HEK293 (cell line): ENCODE data around the gene NOL4L.
A peak's percentile ranks its signal among the peaks of the same experiment; 100 is the strongest.

Experiments used
- GLIS1 ChIP-seq: fragments of 450-650 bp; formaldehyde crosslinking; IDR thresholded peaks from 2 replicates; pipeline ENCODE4 v1.5.1; 2016; ENCODE audit warnings: missing biosample characterization, missing genetic modification characterization
- HOXA7 ChIP-seq: sonication (generic); formaldehyde crosslinking; IDR thresholded peaks from 2 replicates; pipeline ENCODE4 v1.8.1; 2022; ENCODE audit warnings: missing genetic modification reagents, borderline replicate concordance
- PATZ1 ChIP-seq: fragments of 450-650 bp; formaldehyde crosslinking; IDR thresholded peaks from 2 replicates; pipeline ENCODE4 v1.5.1; 2016; ENCODE audit warnings: missing biosample characterization, missing genetic modification characterization
- REST ChIP-seq: fragments of 450-650 bp; formaldehyde crosslinking; IDR thresholded peaks from 2 replicates; pipeline ENCODE4 v1.5.1; 2016; ENCODE audit warnings: missing biosample characterization, missing genetic modification characterization
- WT1 ChIP-seq: fragments of 450-650 bp; formaldehyde crosslinking; IDR thresholded peaks from 2 replicates; pipeline ENCODE4 v1.5.1; 2016; ENCODE audit warnings: missing biosample characterization, missing genetic modification characterization
- ZBTB1 ChIP-seq: fragments of 450-650 bp; formaldehyde crosslinking; IDR thresholded peaks from 2 replicates; pipeline ENCODE4 v1.5.1; 2016; ENCODE audit warnings: missing biosample characterization, missing genetic modification characterization
- ZBTB10 ChIP-seq: fragments of 450-650 bp; formaldehyde crosslinking; IDR thresholded peaks from 2 replicates; pipeline ENCODE4 v1.5.1; 2016; ENCODE audit warnings: missing biosample characterization, missing genetic modification characterization
- ZBTB11 ChIP-seq: fragments of 450-650 bp; formaldehyde crosslinking; conservative IDR thresholded peaks from 2 replicates; pipeline ENCODE4 v1.5.1; 2016; ENCODE audit warnings: low read depth, missing biosample characterization, missing genetic modification characterization
- ZBTB26 ChIP-seq: fragments of 450-650 bp; formaldehyde crosslinking; optimal IDR thresholded peaks from 2 replicates; pipeline ENCODE3; 2016; ENCODE audit warnings: missing biosample characterization, mild to moderate bottlenecking, missing genetic modification characterization
- ZBTB48 ChIP-seq: fragments of 450-650 bp; formaldehyde crosslinking; IDR thresholded peaks from 2 replicates; pipeline ENCODE4 v1.5.1; 2016; ENCODE audit warnings: missing biosample characterization, missing genetic modification characterization
- ZBTB8A ChIP-seq: fragments of 450-650 bp; formaldehyde crosslinking; IDR thresholded peaks from 2 replicates; pipeline ENCODE4 v1.5.1; 2016; ENCODE audit warnings: missing biosample characterization, missing genetic modification characterization
- ZFP69B ChIP-seq: fragments of 450-650 bp; formaldehyde crosslinking; IDR thresholded peaks from 2 replicates; pipeline ENCODE4 v1.5.1; 2016; ENCODE audit warnings: missing biosample characterization, missing genetic modification characterization
- ZNF157 ChIP-seq: fragments of 450-650 bp; formaldehyde crosslinking; IDR thresholded peaks from 2 replicates; pipeline ENCODE4 v1.5.1; 2016; ENCODE audit warnings: missing biosample characterization, missing genetic modification characterization
- ZNF335 ChIP-seq: fragments of 450-650 bp; formaldehyde crosslinking; conservative IDR thresholded peaks from 2 replicates; pipeline ENCODE4 v1.5.1; 2016; ENCODE audit warnings: missing biosample characterization, missing genetic modification characterization
- ZNF571 ChIP-seq: fragments of 450-650 bp; formaldehyde crosslinking; IDR thresholded peaks from 2 replicates; pipeline ENCODE4 v1.5.0; 2017; ENCODE audit warnings: missing biosample characterization, missing genetic modification characterization
- ZNF629 ChIP-seq: fragments of 450-650 bp; formaldehyde crosslinking; IDR thresholded peaks from 2 replicates; pipeline ENCODE4 v1.5.1; 2017; ENCODE audit warnings: missing biosample characterization, missing genetic modification characterization
- ZSCAN23 ChIP-seq: fragments of 450-650 bp; formaldehyde crosslinking; IDR thresholded peaks from 2 replicates; pipeline ENCODE4 v1.5.1; 2016; ENCODE audit warnings: missing biosample characterization, missing genetic modification characterization

The NOL4L gene

GRCh38 chr20:32574296-32575226 lies 10.6 kb downstream of the NOL4L start (continued):
- peak; percentile 18 for TF ChIP-seq ZBTB26 (tag by site-specific recombination)
- no peak for TF ChIP-seq REST (tag by site-specific recombination)
- no peak for TF ChIP-seq WT1 (tag by site-specific recombination)
- peak; percentile 66 for TF ChIP-seq ZBTB10 (tag by site-specific recombination)
- TF ChIP-seq ZNF629 (tag by site-specific recombination), result peak; percentile 30; the same call in 1 of the 2 replicates
- TF ChIP-seq ZBTB48 (tag by site-specific recombination), result peak; percentile 36; the same call in 1 of the 2 replicates
- peak; percentile 66 for TF ChIP-seq PATZ1
- TF ChIP-seq ZBTB8A, result peak; percentile 64
- no peak for TF ChIP-seq ZBTB11 (tag by site-specific recombination)
- 0 out of 2 replicates have a peak, but pooled peaks have one; percentile 37 for TF ChIP-seq ZNF335 (tag by site-specific recombination)
- TF ChIP-seq ZNF571 (tag by site-specific recombination), result no peak
- peak; percentile 52; the same call in 1 of the 2 replicates for TF ChIP-seq ZFP69B (tag by site-specific recombination)
- 0 out of 2 replicates have a peak, but pooled peaks have one; percentile 18 for TF ChIP-seq ZSCAN23
- TF ChIP-seq GLIS1 (tag by site-specific recombination), result peak; percentile 96
- no peak for TF ChIP-seq HOXA7
- no peak for TF ChIP-seq ZBTB1 (tag by site-specific recombination)
- no peak for TF ChIP-seq ZNF157
